Spleen (tissue), 7 donors: Measurements from ENCODE around the gene NUMB.

Source experiments
- CTCF ChIP-seq, 11 experiments: fragments of 200-600 bp in 7 of 11; fragments of 450-650 bp in 4 of 11; sonication (generic) in 4 of 11; IDR thresholded peaks in 8 of 11; conservative IDR thresholded peaks in 3 of 11; 1 replicate in 7 of 11; 2 replicates in 4 of 11; pipeline versions ENCODE4 v1.4.0 to v1.8.0; 2016 to 2021; ENCODE audit warnings: antibody characterized with exemption in 11 of 11, inconsistent platforms in 4 of 11, mild to moderate bottlenecking in 1 of 11
- POLR2A ChIP-seq, 3 donors: fragments of 450-650 bp; IDR thresholded peaks; one replicate each; pipeline ENCODE4 v1.5.1; 2017; ENCODE audit warnings: antibody characterized with exemption in 3 of 3, mild to moderate bottlenecking in 1 of 3
- donor health status: DM: no; HTN: no; CAD: no; lungs with moderate emphysema.
- donor health status: DM: no; HTN: no; CAD: no.
- donor health status: DM: no; HTN: no; CAD: no.

GRCh38 chr14:73463411-73463810 is 5.1 kb upstream of the NUMB start:
- TF ChIP-seq CTCF (IDR thresholded peaks at IDR 0.05 in 8 of 11, conservative IDR thresholded peaks at IDR 0.05 in 3 of 11), result no peak
- TF ChIP-seq POLR2A (IDR thresholded peaks at IDR 0.05), result peak in 1 of 3 donors; percentile 67
